RCC 7860 (cell line): ENCODE measurements around the gene ENDOV.

ENCODE experiments used
- DNase-seq: peaks from one replicate; pipeline ENCODE4 v3.0.0-alpha.2; 2015; ENCODE audit warnings: low spot score
- FAIRE-seq: peaks from 2 replicates; lab custom pipeline; 2012; peaks lifted over from hg19 to GRCh38; lab: Jason Lieb, UNC

The ENDOV gene

GRCh38 chr17:80480248-80480647 is 65.3 kb downstream of the ENDOV start:
- DNase-seq (no peak), FAIRE-seq (no peak)

- no peak for DNase-seq
- no peak for FAIRE-seq
These were observed 66.5 kb downstream of the ENDOV start for GRCh38 chr17:80481284-80482057.

GRCh38 chr17:80482058-80482318 is 67.0 kb downstream of the ENDOV start:
- FAIRE-seq (no peak), DNase-seq (no peak)

DNA sequence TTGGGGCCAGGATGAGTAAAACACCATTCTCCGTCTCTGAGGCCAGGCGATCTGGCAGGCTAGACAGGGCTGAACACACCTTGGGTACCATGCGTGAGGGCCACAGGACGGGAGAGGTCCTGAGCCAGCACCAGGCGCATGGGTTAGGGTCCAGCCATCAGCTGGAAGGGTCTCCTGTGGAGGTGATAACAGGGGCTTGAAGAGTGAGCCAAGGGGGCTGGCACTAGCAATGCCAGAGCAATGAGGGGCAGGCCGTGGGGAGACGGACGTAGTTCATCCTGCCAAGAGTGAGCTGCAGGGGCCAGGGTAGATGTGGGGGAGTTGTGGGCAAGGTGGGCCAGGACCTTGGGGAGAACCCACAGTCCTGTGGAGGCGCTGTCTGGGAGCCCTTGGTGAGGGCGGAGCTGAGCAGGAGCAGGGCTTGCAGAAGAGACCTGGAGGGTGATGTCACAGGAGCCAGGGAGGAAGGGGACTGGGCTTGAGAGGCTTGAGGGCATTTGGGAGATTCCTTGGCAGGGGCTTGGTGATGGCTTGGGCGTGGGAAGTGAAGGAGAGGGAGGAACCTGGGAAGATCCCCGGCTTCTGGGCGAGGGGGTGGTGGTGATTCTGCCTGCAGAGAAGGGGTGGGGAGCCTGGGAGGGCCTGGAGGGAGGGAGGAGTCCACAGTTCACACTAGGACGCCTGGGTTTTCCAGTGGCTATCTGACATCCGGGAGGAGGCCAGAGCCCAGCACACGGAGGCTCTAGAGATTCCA is 67.8 kb downstream of the ENDOV start:
- FAIRE-seq (no peak), DNase-seq (no peak)

DNA sequence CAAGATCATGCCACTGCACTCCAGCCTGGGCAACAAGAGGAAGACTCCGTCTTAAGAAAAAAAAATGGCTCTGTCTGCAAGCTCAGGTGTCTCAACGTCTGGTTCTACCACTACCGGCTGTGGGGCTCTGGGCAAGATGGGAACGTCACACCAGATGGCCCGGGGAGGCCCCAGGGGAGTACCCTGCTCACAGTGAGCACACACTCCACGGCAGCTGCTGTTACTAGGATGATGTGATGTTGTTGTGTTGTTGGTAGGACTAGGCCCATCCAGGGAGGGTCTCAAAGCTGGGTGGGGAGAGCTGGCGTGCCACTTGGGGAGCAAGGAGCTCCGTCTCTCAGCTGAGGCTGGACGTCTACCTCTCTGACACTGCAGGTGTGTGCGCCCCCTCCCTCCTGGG is 70.9 kb downstream of the ENDOV start:
- DNase-seq (no peak), FAIRE-seq (no peak)

DNA sequence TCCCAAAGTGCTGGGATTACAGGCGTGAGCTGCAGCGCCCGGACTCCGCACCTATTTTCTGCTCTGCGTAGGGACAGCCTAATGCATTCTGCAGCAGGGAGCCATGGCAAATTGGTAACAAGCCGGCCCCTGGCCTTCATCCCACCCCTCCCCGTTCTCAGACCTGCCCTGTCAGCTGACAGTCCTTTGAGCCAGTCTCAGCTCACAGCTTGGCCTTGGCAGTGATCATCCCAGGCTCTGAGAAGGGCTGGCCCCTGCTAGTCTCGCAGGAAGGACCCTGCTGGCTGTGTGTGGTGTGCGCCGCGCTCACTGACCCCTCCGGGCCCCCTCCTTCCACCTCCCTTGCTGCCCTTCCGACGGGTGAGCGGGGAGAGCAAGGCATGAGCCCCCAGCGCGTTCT is 71.7 kb downstream of the ENDOV start:
- FAIRE-seq (no peak), DNase-seq (no peak)

GRCh38 chr17:80487511-80487910 is 72.5 kb downstream of the ENDOV start:
- DNase-seq, result no peak
- no peak for FAIRE-seq
